HEK293 (cell line): ENCODE results near the gene THBD.

ENCODE experiments used
- CTCF ChIP-seq: fragments of 450-650 bp; formaldehyde crosslinking; IDR thresholded peaks from 2 replicates; pipeline ENCODE4 v1.5.1; 2016; ENCODE audit warnings: missing biosample characterization, missing genetic modification characterization
- SCRT1 ChIP-seq: fragments of 450-650 bp; formaldehyde crosslinking; IDR thresholded peaks from 2 replicates; pipeline ENCODE4 v1.5.1; 2016; ENCODE audit warnings: missing biosample characterization, missing genetic modification characterization, borderline replicate concordance
- SP7 ChIP-seq: fragments of 450-650 bp; formaldehyde crosslinking; IDR thresholded peaks from 2 replicates; pipeline ENCODE4 v1.5.1; 2016; ENCODE audit warnings: missing biosample characterization, missing genetic modification characterization
- ZNF544 ChIP-seq: fragments of 450-650 bp; formaldehyde crosslinking; IDR thresholded peaks from 2 replicates; pipeline ENCODE4 v1.5.0; 2017; ENCODE audit warnings: missing biosample characterization, missing genetic modification characterization
- ZNF704 ChIP-seq: fragments of 450-650 bp; formaldehyde crosslinking; IDR thresholded peaks from 2 replicates; pipeline ENCODE4 v1.5.1; 2016; ENCODE audit warnings: missing biosample characterization, missing genetic modification characterization
- ZSCAN18 ChIP-seq: fragments of 450-650 bp; formaldehyde crosslinking; IDR thresholded peaks from 2 replicates; pipeline ENCODE4 v1.5.1; 2016; ENCODE audit warnings: missing biosample characterization, missing genetic modification characterization

DNA sequence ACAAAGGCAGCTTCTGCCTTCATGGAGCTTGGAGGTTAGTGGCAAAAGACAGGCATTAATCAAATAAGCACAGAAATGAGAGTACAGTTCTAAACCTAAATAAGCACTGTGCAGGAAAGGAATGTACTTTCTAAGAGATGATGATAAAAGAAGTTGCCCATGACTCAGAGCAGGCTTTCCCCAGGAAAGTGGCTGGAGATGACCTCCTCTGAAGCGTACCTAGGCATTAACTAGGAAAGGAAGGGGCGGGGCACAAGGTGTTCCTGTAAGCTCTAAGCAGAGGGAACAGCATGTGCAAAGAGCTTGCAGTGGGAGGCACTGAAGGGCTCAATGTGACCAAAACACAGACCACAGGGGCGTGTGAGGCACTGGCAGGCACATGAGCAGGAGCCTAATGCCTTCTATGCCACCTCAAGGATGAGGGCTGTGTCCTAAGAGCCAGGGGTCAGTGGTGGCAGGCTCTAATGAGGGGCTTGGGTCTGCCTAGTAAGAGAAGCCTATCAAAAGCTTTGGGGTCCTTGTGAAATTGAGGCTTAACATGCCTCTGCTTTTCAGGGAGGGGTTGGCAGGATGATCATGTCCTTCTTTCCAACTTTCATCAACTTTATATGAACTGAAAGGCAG lies 9.5 kb downstream of the THBD start:
- no peak for TF ChIP-seq SP7 (tag by site-specific recombination)
- TF ChIP-seq ZNF544 (tag by site-specific recombination): no peak
- no peak for TF ChIP-seq CTCF
- no peak for TF ChIP-seq ZSCAN18 (tag by site-specific recombination)
- TF ChIP-seq SCRT1 (tag by site-specific recombination): no peak
- TF ChIP-seq ZNF704: no peak
